ENCODE results near the gene KRT20.

DNA sequence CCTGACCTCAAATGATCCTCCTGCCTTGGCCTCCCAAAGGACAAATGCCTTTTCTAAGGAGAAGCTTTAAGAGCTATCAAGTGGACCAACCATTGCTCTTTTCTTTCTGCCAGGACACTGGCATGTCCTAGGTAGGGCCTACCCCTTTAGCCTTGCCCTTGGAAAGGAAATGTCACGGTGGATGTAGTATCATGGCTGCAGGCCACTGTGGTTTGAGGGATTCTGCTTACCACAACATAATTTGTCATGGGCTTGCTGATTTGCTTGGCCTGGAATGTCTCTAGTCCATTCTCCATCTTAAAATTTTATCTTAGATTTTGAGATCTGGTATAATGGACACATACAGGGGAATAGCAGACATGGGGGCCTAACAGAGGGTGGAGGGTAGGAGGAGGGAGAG is 6.0 kb downstream of the KRT20 start:
- TF ChIP-seq, protein P1, sequence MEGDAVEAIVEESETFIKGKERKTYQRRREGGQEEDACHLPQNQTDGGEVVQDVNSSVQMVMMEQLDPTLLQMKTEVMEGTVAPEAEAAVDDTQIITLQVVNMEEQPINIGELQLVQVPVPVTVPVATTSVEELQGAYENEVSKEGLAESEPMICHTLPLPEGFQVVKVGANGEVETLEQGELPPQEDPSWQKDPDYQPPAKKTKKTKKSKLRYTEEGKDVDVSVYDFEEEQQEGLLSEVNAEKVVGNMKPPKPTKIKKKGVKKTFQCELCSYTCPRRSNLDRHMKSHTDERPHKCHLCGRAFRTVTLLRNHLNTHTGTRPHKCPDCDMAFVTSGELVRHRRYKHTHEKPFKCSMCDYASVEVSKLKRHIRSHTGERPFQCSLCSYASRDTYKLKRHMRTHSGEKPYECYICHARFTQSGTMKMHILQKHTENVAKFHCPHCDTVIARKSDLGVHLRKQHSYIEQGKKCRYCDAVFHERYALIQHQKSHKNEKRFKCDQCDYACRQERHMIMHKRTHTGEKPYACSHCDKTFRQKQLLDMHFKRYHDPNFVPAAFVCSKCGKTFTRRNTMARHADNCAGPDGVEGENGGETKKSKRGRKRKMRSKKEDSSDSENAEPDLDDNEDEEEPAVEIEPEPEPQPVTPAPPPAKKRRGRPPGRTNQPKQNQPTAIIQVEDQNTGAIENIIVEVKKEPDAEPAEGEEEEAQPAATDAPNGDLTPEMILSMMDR (IDR thresholded peaks at IDR 0.05) = no peak
- no peak for TF ChIP-seq HOXA7 (CRISPR knock-in tag; IDR thresholded peaks at IDR 0.05)
- no peak for TF ChIP-seq RAD21 (conservative IDR thresholded peaks at IDR 0.05 in 1 of 2, IDR thresholded peaks at IDR 0.05 in 1 of 2)
- TF ChIP-seq, protein P2, sequence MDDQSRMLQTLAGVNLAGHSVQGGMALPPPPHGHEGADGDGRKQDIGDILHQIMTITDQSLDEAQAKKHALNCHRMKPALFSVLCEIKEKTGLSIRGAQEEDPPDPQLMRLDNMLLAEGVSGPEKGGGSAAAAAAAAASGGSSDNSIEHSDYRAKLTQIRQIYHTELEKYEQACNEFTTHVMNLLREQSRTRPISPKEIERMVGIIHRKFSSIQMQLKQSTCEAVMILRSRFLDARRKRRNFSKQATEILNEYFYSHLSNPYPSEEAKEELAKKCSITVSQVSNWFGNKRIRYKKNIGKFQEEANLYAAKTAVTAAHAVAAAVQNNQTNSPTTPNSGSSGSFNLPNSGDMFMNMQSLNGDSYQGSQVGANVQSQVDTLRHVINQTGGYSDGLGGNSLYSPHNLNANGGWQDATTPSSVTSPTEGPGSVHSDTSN (IDR thresholded peaks at IDR 0.05) = no peak
- no peak for TF ChIP-seq EP300 (IDR thresholded peaks at IDR 0.05)
- TF ChIP-seq POLR2A (IDR thresholded peaks at IDR 0.05; ENCODE audit: low read length) = no peak
